Activated T-helper 1 cell treated with anti-CD3 and anti-CD28 coated beads, Interleukin-12 subunit alpha, Interleukin-12 subunit beta, Interleukin-2, Interleukin-4 antibody, amounts not matched to agents 30 ng/mL and 10 ng/mL and 1 ng/mL, durations not matched to agents 14 hours and 24 hours and 36 hours (primary cell): ENCODE data around the gene MED4. TPM values are rescaled to one million over a fixed set of nuclear protein-coding genes. Genes with fewer than 3 reads are reported as not detected.
"Not testable (repeated sequence)": the region's sequence is repeated elsewhere in the genome, so short reads cannot be mapped to it uniquely, and the experiment has no call there.

ENCODE experiments used
- DNase-seq: peaks from one replicate; pipeline ENCODE4 v3.0.0; 2021; ENCODE audit warnings: low spot score
- H3K27ac Mint-ChIP-seq: one replicate; pipeline ENCODE4 v1.8.0; 2021; ENCODE audit warnings: mild to moderate bottlenecking, mixed read lengths
- H3K27me3 Mint-ChIP-seq: one replicate; pipeline ENCODE4 v1.8.0; 2022; ENCODE audit warnings: mild to moderate bottlenecking, moderate library complexity, mixed read lengths; ENCODE audit not compliant: insufficient read depth
- H3K36me3 Mint-ChIP-seq: one replicate; pipeline ENCODE4 v1.8.0; 2021; ENCODE audit warnings: low read depth, mixed read lengths
- H3K4me1 Mint-ChIP-seq: one replicate; pipeline ENCODE4 v1.8.0; 2021; ENCODE audit warnings: low read depth, mixed read lengths
- H3K4me3 Mint-ChIP-seq: one replicate; pipeline ENCODE4 v1.8.0; 2021; ENCODE audit warnings: mild to moderate bottlenecking, moderate library complexity, mixed read lengths
- H3K9me3 Mint-ChIP-seq: one replicate; pipeline ENCODE4 v1.8.0; 2021; ENCODE audit warnings: mixed read lengths
- intact Hi-C: fragments of 100-400 bp; cut with micrococcal nuclease; formaldehyde crosslinking; loops from one replicate; pipeline ENCODE4 v1.15.1; 2024
- total RNA-seq: library from RNA; stranded (reverse); gene quantifications from 2 replicates; pipeline ENCODE4 v1.2.3, GENCODE V29; 2022

The MED4 gene
- total RNA-seq, 1 donor from 2014 or later: 65.6 TPM

GRCh38 chr13:48078251-48078656 is 16.6 kb downstream of the MED4 start:
- peaks cover 53% of the 10 kb centered on the region for H3K36me3 Mint-ChIP-seq
- peaks cover 15% of the 10 kb centered on the region for H3K4me1 Mint-ChIP-seq
- H3K9me3 Mint-ChIP-seq: no peaks in the 10 kb centered on the region
- DNase-seq: peak; percentile 11
- H3K27ac Mint-ChIP-seq: no peak overlapping the region
- H3K27me3 Mint-ChIP-seq: no peaks in the 10 kb centered on the region
- intact Hi-C loops: loop anchor here (5.0 kb wide), 1 partner anchor 36 kb away; no protein-coding TSS in a partner anchor
- no peak overlapping the region for H3K4me3 Mint-ChIP-seq

- Mint-ChIP-seq H3K27ac (no peak overlapping the region), H3K4me3 (no peak overlapping the region), H3K36me3 (peaks cover 76% of the 10 kb centered on the region), H3K4me1 (peaks cover 12% of the 10 kb centered on the region), H3K27me3 (no peaks in the 10 kb centered on the region), H3K9me3 (peaks cover 25% of the 10 kb centered on the region)
- intact Hi-C loops: no loop called here
- no peak for DNase-seq
Observed at GRCh38 chr13:48074006-48074405, 20.9 kb downstream of the MED4 start.

GRCh38 chr13:48072787-48073186 is 22.1 kb downstream of the MED4 start:
- Mint-ChIP-seq H3K4me1 (peaks cover under 1% of the 10 kb centered on the region), H3K9me3 (peaks cover 31% of the 10 kb centered on the region), H3K36me3 (peaks cover 82% of the 10 kb centered on the region), H3K4me3 (no peak overlapping the region), H3K27me3 (no peaks in the 10 kb centered on the region), H3K27ac (no peak overlapping the region)
- intact Hi-C loops: no loop called here
- no peak for DNase-seq

GRCh38 chr13:48072304-48072703 is 22.6 kb downstream of the MED4 start:
- Mint-ChIP-seq H3K36me3 (peaks cover 86% of the 10 kb centered on the region), H3K4me3 (no peak overlapping the region), H3K9me3 (peaks cover 31% of the 10 kb centered on the region), H3K27me3 (no peaks in the 10 kb centered on the region), H3K4me1 (peaks cover 5% of the 10 kb centered on the region), H3K27ac (no peak overlapping the region)
- no peak for DNase-seq
- intact Hi-C loops: no loop called here

GRCh38 chr13:48070942-48071341 is 24.0 kb downstream of the MED4 start:
- Mint-ChIP-seq H3K27ac (no peak overlapping the region), H3K36me3 (peaks cover 89% of the 10 kb centered on the region), H3K4me3 (no peak overlapping the region), H3K4me1 (peaks cover 19% of the 10 kb centered on the region), H3K27me3 (no peaks in the 10 kb centered on the region), H3K9me3 (peaks cover 31% of the 10 kb centered on the region)
- intact Hi-C loops: no loop called here
- DNase-seq: no peak

- Mint-ChIP-seq H3K4me3 (no peak overlapping the region), H3K4me1 (peaks cover 19% of the 10 kb centered on the region), H3K27me3 (no peaks in the 10 kb centered on the region), H3K27ac (no peak overlapping the region), H3K9me3 (peaks cover 31% of the 10 kb centered on the region), H3K36me3 (peaks cover 82% of the 10 kb centered on the region)
- no peak for DNase-seq
- intact Hi-C loops: no loop called here
Observed at GRCh38 chr13:48069573-48069972, 25.3 kb downstream of the MED4 start.

GRCh38 chr13:48068952-48069351 is 26.0 kb downstream of the MED4 start:
- no peak overlapping the region for H3K4me3 Mint-ChIP-seq
- no peak for DNase-seq
- peaks cover 19% of the 10 kb centered on the region for H3K4me1 Mint-ChIP-seq
- peaks cover 31% of the 10 kb centered on the region for H3K9me3 Mint-ChIP-seq
- peaks cover 77% of the 10 kb centered on the region for H3K36me3 Mint-ChIP-seq
- H3K27ac Mint-ChIP-seq: no peak overlapping the region
- no peaks in the 10 kb centered on the region for H3K27me3 Mint-ChIP-seq
- intact Hi-C loops: no loop called here

GRCh38 chr13:48068036-48068435 is 26.9 kb downstream of the MED4 start:
- Mint-ChIP-seq H3K4me1 (peaks cover 19% of the 10 kb centered on the region), H3K27me3 (no peaks in the 10 kb centered on the region), H3K9me3 (peaks cover 31% of the 10 kb centered on the region), H3K36me3 (peaks cover 69% of the 10 kb centered on the region), H3K27ac (no peak overlapping the region), H3K4me3 (no peak overlapping the region)
- intact Hi-C loops: no loop called here
- DNase-seq: no peak

- H3K27ac Mint-ChIP-seq: peak overlapping the region; percentile 57
- peak; percentile 43 for DNase-seq
- intact Hi-C loops: no loop called here
- H3K4me3 Mint-ChIP-seq: no peak overlapping the region
- H3K36me3 Mint-ChIP-seq: peaks cover 54% of the 10 kb centered on the region
- H3K27me3 Mint-ChIP-seq: no peaks in the 10 kb centered on the region
- peaks cover 23% of the 10 kb centered on the region for H3K9me3 Mint-ChIP-seq
- H3K4me1 Mint-ChIP-seq: peaks cover 19% of the 10 kb centered on the region
Observed at GRCh38 chr13:48066310-48066989, 28.5 kb downstream of the MED4 start.

- peaks cover 17% of the 10 kb centered on the region for H3K36me3 Mint-ChIP-seq
- not testable (repeated sequence) for DNase-seq
Observed at GRCh38 chr13:48059951-48060350, 35.0 kb downstream of the MED4 start.

GRCh38 chr13:48058536-48058935 is 36.4 kb downstream of the MED4 start:
- Mint-ChIP-seq H3K36me3 (peaks cover 15% of the 10 kb centered on the region), H3K4me1 (peaks cover 15% of the 10 kb centered on the region)
- H3K27ac Mint-ChIP-seq, H3K4me3 Mint-ChIP-seq, H3K27me3 Mint-ChIP-seq, intact Hi-C loops, H3K9me3 Mint-ChIP-seq, DNase-seq: not testable (repeated sequence)

More at GRCh38 chr13:48059951-48060350, 35.0 kb downstream of the MED4 start:
- intact Hi-C loops, H3K27ac Mint-ChIP-seq, H3K9me3 Mint-ChIP-seq, H3K4me3 Mint-ChIP-seq, H3K27me3 Mint-ChIP-seq: not testable (repeated sequence)
- peaks cover 15% of the 10 kb centered on the region for H3K4me1 Mint-ChIP-seq

- Mint-ChIP-seq H3K9me3 (no peaks in the 10 kb centered on the region), H3K36me3 (peaks cover 27% of the 10 kb centered on the region), H3K4me1 (peaks cover 15% of the 10 kb centered on the region), H3K27me3 (no peaks in the 10 kb centered on the region), H3K4me3 (no peak overlapping the region), H3K27ac (peak overlapping the region; percentile 3)
- intact Hi-C loops: no loop called here
- DNase-seq: no peak
Observed at GRCh38 chr13:48055712-48056111, 39.2 kb downstream of the MED4 start.

- H3K9me3 Mint-ChIP-seq: no peaks in the 10 kb centered on the region
- no peak overlapping the region for H3K27ac Mint-ChIP-seq
- H3K27me3 Mint-ChIP-seq: no peaks in the 10 kb centered on the region
- H3K4me1 Mint-ChIP-seq: peaks cover 5% of the 10 kb centered on the region
- intact Hi-C loops: no loop called here
- no peak for DNase-seq
- peaks cover 24% of the 10 kb centered on the region for H3K36me3 Mint-ChIP-seq
- H3K4me3 Mint-ChIP-seq: no peak overlapping the region
Observed at GRCh38 chr13:48054601-48055000, 40.3 kb downstream of the MED4 start.

- Mint-ChIP-seq H3K27ac (no peak overlapping the region), H3K36me3 (peaks cover 31% of the 10 kb centered on the region), H3K9me3 (no peaks in the 10 kb centered on the region), H3K4me3 (no peak overlapping the region), H3K27me3 (no peaks in the 10 kb centered on the region), H3K4me1 (peaks cover 4% of the 10 kb centered on the region)
- intact Hi-C loops: no loop called here
- DNase-seq: no peak
Observed at GRCh38 chr13:48050550-48050949, 44.4 kb downstream of the MED4 start.
